Thyroid gland (tissue), 4 donors: Measurements from ENCODE around the gene LRRFIP1.

ENCODE experiments used
- POLR2A ChIP-seq, 2 donors: fragments of 450-650 bp; IDR thresholded peaks; one replicate each; pipeline ENCODE4 v1.6.1; 2017; ENCODE audit warnings: antibody characterized with exemption in 2 of 2, mild to moderate bottlenecking in 2 of 2, moderate library complexity in 1 of 2
- TF ChIP-seq, protein P1 (sequence below), 6 experiments: fragments of 200-600 bp in 3 of 6; fragments of 450-650 bp in 3 of 6; sonication (generic) in 3 of 6; IDR thresholded peaks; one replicate each; pipeline ENCODE4 v1.5.1; 2016 to 2019; ENCODE audit warnings: antibody characterized with exemption in 6 of 6, mild to moderate bottlenecking in 2 of 6, inconsistent platforms in 1 of 6, moderate library complexity in 1 of 6

DNA sequence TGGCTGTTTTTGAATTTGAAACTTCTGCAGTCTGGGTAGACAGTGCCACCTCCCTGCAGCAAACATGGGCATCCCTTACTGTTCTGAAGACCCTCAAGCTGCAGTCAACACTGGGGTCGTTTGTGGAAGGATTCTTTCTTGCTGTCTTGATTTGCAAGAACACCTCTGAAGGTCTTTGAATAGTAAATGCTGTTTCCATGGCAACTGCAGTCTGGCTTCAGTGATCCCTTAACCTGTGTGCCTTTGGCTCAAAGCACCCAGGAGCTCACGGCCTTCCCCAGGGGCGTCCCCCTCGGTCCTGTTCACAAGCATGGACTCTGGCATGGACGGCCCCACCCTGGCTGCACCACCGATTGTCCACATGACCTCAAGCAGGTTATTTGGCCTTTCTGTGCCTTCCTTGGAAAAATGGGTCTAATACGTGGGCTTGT lies 38.3 kb downstream of the LRRFIP1 start:
- TF ChIP-seq, protein P1, sequence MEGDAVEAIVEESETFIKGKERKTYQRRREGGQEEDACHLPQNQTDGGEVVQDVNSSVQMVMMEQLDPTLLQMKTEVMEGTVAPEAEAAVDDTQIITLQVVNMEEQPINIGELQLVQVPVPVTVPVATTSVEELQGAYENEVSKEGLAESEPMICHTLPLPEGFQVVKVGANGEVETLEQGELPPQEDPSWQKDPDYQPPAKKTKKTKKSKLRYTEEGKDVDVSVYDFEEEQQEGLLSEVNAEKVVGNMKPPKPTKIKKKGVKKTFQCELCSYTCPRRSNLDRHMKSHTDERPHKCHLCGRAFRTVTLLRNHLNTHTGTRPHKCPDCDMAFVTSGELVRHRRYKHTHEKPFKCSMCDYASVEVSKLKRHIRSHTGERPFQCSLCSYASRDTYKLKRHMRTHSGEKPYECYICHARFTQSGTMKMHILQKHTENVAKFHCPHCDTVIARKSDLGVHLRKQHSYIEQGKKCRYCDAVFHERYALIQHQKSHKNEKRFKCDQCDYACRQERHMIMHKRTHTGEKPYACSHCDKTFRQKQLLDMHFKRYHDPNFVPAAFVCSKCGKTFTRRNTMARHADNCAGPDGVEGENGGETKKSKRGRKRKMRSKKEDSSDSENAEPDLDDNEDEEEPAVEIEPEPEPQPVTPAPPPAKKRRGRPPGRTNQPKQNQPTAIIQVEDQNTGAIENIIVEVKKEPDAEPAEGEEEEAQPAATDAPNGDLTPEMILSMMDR (IDR thresholded peaks at IDR 0.05), result peak in 4 of 6 experiments; percentile 15 to 48 (median 32)
- TF ChIP-seq POLR2A (IDR thresholded peaks at IDR 0.05), result no peak
